Caco-2 (cell line): Measurements from ENCODE around the gene CRYBG1. TPM values are rescaled to one million over a fixed set of nuclear protein-coding genes. Genes with fewer than 3 reads are reported as not detected.
A peak's percentile ranks its signal among the peaks of the same experiment; 100 is the strongest.

Source experiments
- BruUV-seq: library from RNA; stranded (reverse); fragments of 400-500 nt; replicated peaks from 2 replicates; lab custom pipeline; 2021; lab: Mats Ljungman, UMichigan
- CTCF ChIA-PET: fragments of 300-600 bp; sonication (Branson Sonifier 250); formaldehyde crosslinking; loops from one replicate; lab custom pipeline; 2022; ENCODE audit warnings: antibody characterized with exemption; lab: Charles Lee
- POLR2A ChIA-PET: fragments of 300-600 bp; sonication (Branson Sonifier 250); formaldehyde crosslinking; loops from one replicate; lab custom pipeline; 2022; ENCODE audit warnings: antibody characterized with exemption; lab: Charles Lee
- DNase-seq, 2 experiments: peaks; one replicate each; pipeline versions ENCODE4 v3.0.0 to v3.0.0-alpha.2; 2020 to 2022
- H3K27me3 ChIP-seq: replicated peaks from 2 replicates; pipeline ENCODE4 v1.6.0; 2011; ENCODE audit warnings: low read length; ENCODE audit not compliant: control insufficient read depth, insufficient read depth
- H3K36me3 ChIP-seq: 2 replicates; pipeline ENCODE4 v1.5.1; 2011; ENCODE audit warnings: low read length; ENCODE audit not compliant: control insufficient read depth, insufficient read depth
- H3K4me1 ChIP-seq: fragments of 250-450 bp; sonication (Bioruptor Pico); 2 replicates; pipeline ENCODE4 v1.5.1; 2020; ENCODE audit warnings: mild to moderate bottlenecking
- H3K4me3 ChIP-seq: 2 replicates; pipeline ENCODE4 v1.5.1; 2011; ENCODE audit warnings: low read depth, mild to moderate bottlenecking, control low read depth, low read length
- H3K9me3 ChIP-seq: fragments of 250-450 bp; sonication (Bioruptor Pico); 2 replicates; pipeline ENCODE4 v1.5.1; 2020; ENCODE audit warnings: mild to moderate bottlenecking, moderate library complexity
- H3K27ac Mint-ChIP-seq: one replicate; pipeline ENCODE4 v1.8.0; 2022; ENCODE audit warnings: mixed read lengths; ENCODE audit not compliant: unreplicated experiment
- H3K27me3 Mint-ChIP-seq: one replicate; pipeline ENCODE4 v1.8.0; 2022; ENCODE audit warnings: mixed read lengths; ENCODE audit not compliant: insufficient read depth, unreplicated experiment
- H3K36me3 Mint-ChIP-seq: one replicate; pipeline ENCODE4 v1.8.0; 2022; ENCODE audit warnings: mild to moderate bottlenecking, mixed read lengths; ENCODE audit not compliant: insufficient read depth, unreplicated experiment
- H3K4me1 Mint-ChIP-seq: one replicate; pipeline ENCODE4 v1.8.0; 2022; ENCODE audit warnings: low read depth, mixed read lengths; ENCODE audit not compliant: unreplicated experiment
- H3K4me3 Mint-ChIP-seq: one replicate; pipeline ENCODE4 v1.8.0; 2022; ENCODE audit warnings: mild to moderate bottlenecking, moderate library complexity, mixed read lengths; ENCODE audit not compliant: unreplicated experiment
- H3K9me3 Mint-ChIP-seq: one replicate; pipeline ENCODE4 v1.8.0; 2022; ENCODE audit warnings: mixed read lengths; ENCODE audit not compliant: unreplicated experiment
- CTCF ChIP-seq, 2 experiments: fragments of 200-600 bp in 1 of 2; IDR thresholded peaks; 1 replicate in 1 of 2; 2 replicates in 1 of 2; pipeline versions ENCODE4 v1.5.1 to v1.8.0; 2011 to 2022; ENCODE audit warnings: antibody characterized with exemption in 1 of 2, control low read depth in 1 of 2, inconsistent platforms in 1 of 2, low read depth in 1 of 2, low read length in 1 of 2, mild to moderate bottlenecking in 1 of 2, moderate library complexity in 1 of 2; ENCODE audit not compliant: insufficient read depth in 1 of 2, severe bottlenecking in 1 of 2, unreplicated experiment in 1 of 2
- intact Hi-C: fragments of 100-400 bp; cut with micrococcal nuclease; formaldehyde crosslinking; loops from one replicate; pipeline ENCODE4 v1.10.0; 2022; ENCODE audit not compliant: unreplicated experiment
- total RNA-seq: library from RNA; stranded (reverse); gene quantifications from 2 replicates; pipeline ENCODE4 v1.2.3, GENCODE V29; 2022

Gene CRYBG1
- total RNA-seq, 1 experiment from 2014 or later, result 13.2 TPM

GRCh38 chr6:106540907-106541306 is 180.4 kb downstream of the CRYBG1 start:
- peak overlapping the region; percentile 77 for H3K27ac Mint-ChIP-seq
- H3K27me3 Mint-ChIP-seq, result no peaks in the 10 kb centered on the region
- intact Hi-C loops, result no loop called here
- peaks cover 31% of the 10 kb centered on the region for H3K36me3 Mint-ChIP-seq
- no peaks in the 10 kb centered on the region for H3K9me3 ChIP-seq
- no peaks in the 10 kb centered on the region for H3K27me3 ChIP-seq
- no peak overlapping the region for H3K4me3 ChIP-seq
- H3K4me3 Mint-ChIP-seq, result peak overlapping the region; percentile 49
- peaks cover 41% of the 10 kb centered on the region for H3K4me1 ChIP-seq
- TF ChIP-seq CTCF (IDR thresholded peaks at IDR 0.05; ENCODE audit: insufficient read depth in 1 of 2, low read depth in 1 of 2, low read length in 1 of 2, severe bottlenecking in 1 of 2, unreplicated experiment in 1 of 2), result no peak
- H3K36me3 ChIP-seq, result no peaks in the 10 kb centered on the region
- H3K4me1 Mint-ChIP-seq, result peaks cover 33% of the 10 kb centered on the region
- peak in 1 of 2 experiments; percentile 49 for DNase-seq
- no TSS peak for BruUV-seq
- POLR2A ChIA-PET, result no interaction called here
- CTCF ChIA-PET, result no interaction called here
- no peaks in the 10 kb centered on the region for H3K9me3 Mint-ChIP-seq

- H3K36me3 Mint-ChIP-seq, result peaks cover 9% of the 10 kb centered on the region
- TF ChIP-seq CTCF (IDR thresholded peaks at IDR 0.05; ENCODE audit: insufficient read depth in 1 of 2, low read depth in 1 of 2, low read length in 1 of 2, severe bottlenecking in 1 of 2, unreplicated experiment in 1 of 2), result no peak
- no peaks in the 10 kb centered on the region for H3K27me3 ChIP-seq
- H3K36me3 ChIP-seq, result no peaks in the 10 kb centered on the region
- H3K4me3 ChIP-seq, result no peak overlapping the region
- peaks cover 23% of the 10 kb centered on the region for H3K4me1 Mint-ChIP-seq
- ChIA-PET CTCF (no interaction called here), POLR2A (no interaction called here)
- no peak for DNase-seq
- intact Hi-C loops, result no loop called here
- H3K9me3 ChIP-seq, result no peaks in the 10 kb centered on the region
- peak overlapping the region; percentile 69 for H3K27ac Mint-ChIP-seq
- H3K4me3 Mint-ChIP-seq, result no peak overlapping the region
- no TSS peak for BruUV-seq
- peaks cover 34% of the 10 kb centered on the region for H3K4me1 ChIP-seq
- H3K9me3 Mint-ChIP-seq, result no peaks in the 10 kb centered on the region
- no peaks in the 10 kb centered on the region for H3K27me3 Mint-ChIP-seq
These were observed 185.8 kb downstream of the CRYBG1 start for GRCh38 chr6:106546261-106546690.

GRCh38 chr6:106546691-106547414 is 186.3 kb downstream of the CRYBG1 start:
- CTCF ChIA-PET, result no interaction called here
- Mint-ChIP-seq H3K27ac (peak overlapping the region; percentile 69), H3K4me1 (peaks cover 22% of the 10 kb centered on the region), H3K9me3 (no peaks in the 10 kb centered on the region), H3K36me3 (peaks cover 9% of the 10 kb centered on the region), H3K4me3 (peak overlapping the region; percentile 36), H3K27me3 (no peaks in the 10 kb centered on the region)
- intact Hi-C loops, result no loop called here
- no peak for DNase-seq
- TF ChIP-seq CTCF (IDR thresholded peaks at IDR 0.05; ENCODE audit: insufficient read depth in 1 of 2, low read depth in 1 of 2, low read length in 1 of 2, severe bottlenecking in 1 of 2, unreplicated experiment in 1 of 2), result no peak
- Histone ChIP-seq H3K36me3 (no peaks in the 10 kb centered on the region), H3K27me3 (no peaks in the 10 kb centered on the region), H3K9me3 (no peaks in the 10 kb centered on the region), H3K4me1 (peaks cover 30% of the 10 kb centered on the region), H3K4me3 (no peak overlapping the region)
- no TSS peak for BruUV-seq
- POLR2A ChIA-PET, result no interaction called here
